ENCODE measurements around the gene TNRC18.

DNA sequence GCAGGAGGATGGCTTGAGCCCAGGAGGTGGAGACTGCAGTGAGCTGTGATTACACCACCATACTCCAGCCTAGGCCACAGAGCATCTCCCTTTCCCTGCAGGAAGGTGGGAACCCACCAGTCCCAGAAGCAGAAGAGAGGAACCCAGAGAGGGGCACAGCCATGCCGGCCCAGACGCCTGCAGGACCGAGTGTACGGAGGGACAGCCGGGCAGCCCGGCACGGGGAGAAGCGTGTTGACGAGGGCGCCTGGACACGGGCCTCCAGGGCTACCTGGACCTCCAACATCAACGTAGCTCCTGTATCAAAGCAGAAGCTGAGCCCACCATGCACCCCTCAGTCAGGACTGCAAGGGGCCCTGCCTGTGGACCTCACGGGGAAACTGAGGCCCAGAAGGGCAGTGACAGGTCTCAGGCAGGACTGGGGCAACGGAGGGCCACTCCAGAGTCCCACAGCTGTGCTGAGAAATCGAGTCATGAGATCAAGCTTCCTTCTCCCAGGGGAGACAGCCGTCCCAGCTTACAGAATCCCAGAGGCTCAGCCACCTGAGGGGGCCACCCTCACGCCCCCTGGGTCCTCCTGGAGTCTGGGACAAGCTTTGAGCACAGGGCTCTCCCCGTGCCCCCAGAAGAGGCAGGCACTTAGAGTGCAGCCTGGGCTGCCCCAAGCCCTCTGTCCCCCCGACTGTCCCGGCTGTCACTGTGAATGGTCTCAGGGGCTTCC lies 43.1 kb downstream of the TNRC18 start:
- TF ChIP-seq, protein P1, sequence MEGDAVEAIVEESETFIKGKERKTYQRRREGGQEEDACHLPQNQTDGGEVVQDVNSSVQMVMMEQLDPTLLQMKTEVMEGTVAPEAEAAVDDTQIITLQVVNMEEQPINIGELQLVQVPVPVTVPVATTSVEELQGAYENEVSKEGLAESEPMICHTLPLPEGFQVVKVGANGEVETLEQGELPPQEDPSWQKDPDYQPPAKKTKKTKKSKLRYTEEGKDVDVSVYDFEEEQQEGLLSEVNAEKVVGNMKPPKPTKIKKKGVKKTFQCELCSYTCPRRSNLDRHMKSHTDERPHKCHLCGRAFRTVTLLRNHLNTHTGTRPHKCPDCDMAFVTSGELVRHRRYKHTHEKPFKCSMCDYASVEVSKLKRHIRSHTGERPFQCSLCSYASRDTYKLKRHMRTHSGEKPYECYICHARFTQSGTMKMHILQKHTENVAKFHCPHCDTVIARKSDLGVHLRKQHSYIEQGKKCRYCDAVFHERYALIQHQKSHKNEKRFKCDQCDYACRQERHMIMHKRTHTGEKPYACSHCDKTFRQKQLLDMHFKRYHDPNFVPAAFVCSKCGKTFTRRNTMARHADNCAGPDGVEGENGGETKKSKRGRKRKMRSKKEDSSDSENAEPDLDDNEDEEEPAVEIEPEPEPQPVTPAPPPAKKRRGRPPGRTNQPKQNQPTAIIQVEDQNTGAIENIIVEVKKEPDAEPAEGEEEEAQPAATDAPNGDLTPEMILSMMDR (IDR thresholded peaks at IDR 0.05) = no peak
- no peak for TF ChIP-seq ELF1 (IDR thresholded peaks at IDR 0.05)
- no peak for TF ChIP-seq TAF1 (IDR thresholded peaks at IDR 0.05; ENCODE audit: borderline replicate concordance, low read depth, low read length)
- no peak for TF ChIP-seq POLR2AphosphoS5 (IDR thresholded peaks at IDR 0.05; ENCODE audit: low read depth, low read length)
- TF ChIP-seq GABPA (IDR thresholded peaks at IDR 0.05; ENCODE audit: low read depth) = no peak
- no peak for TF ChIP-seq CHD2 (IDR thresholded peaks at IDR 0.05; ENCODE audit: low read length, partially characterized antibody)

Measured in SK-N-SH (cell line).